ENCODE results near the gene COA8.

DNA sequence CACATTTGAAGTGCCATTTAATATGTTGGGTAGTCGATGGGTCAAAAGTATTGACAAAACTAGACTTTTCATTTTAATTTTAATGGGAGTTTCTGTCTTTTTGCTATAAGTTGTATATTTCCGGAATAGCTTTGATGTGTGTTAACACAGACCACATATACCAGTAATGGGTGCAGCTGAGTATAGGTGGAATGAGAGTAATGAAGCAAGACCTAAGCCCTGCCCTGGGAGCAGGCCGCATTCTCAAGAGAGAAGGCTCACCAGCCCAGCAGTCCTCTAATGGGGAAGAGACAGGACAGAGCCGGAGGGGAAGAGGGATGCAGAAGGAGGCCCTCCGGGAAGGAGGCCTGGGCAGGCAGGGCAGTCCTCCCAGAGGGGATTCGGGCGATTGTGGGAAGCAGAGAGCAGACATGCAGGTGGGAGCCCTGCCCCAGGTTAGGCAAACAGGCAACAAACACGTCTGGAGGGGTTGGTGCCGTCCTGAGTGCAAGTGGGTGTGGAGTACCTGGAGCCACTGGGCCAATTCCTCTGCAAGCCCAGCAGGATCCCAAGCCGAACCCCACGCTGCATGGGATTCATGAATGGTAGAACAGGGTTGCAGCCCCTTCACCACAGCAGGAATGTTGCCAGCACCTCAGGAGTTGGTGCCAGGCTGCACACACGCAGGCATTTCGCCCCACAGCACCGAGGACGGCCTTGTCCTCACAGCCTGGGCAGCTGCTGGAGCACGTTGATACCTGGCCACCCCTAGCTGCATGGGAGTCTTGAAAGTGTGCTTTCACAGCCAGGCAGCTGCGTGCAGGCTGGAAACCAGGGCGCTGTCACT is 48.0 kb upstream of the COA8 start:
- TF ChIP-seq, protein P1, sequence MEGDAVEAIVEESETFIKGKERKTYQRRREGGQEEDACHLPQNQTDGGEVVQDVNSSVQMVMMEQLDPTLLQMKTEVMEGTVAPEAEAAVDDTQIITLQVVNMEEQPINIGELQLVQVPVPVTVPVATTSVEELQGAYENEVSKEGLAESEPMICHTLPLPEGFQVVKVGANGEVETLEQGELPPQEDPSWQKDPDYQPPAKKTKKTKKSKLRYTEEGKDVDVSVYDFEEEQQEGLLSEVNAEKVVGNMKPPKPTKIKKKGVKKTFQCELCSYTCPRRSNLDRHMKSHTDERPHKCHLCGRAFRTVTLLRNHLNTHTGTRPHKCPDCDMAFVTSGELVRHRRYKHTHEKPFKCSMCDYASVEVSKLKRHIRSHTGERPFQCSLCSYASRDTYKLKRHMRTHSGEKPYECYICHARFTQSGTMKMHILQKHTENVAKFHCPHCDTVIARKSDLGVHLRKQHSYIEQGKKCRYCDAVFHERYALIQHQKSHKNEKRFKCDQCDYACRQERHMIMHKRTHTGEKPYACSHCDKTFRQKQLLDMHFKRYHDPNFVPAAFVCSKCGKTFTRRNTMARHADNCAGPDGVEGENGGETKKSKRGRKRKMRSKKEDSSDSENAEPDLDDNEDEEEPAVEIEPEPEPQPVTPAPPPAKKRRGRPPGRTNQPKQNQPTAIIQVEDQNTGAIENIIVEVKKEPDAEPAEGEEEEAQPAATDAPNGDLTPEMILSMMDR (conservative IDR thresholded peaks at IDR 0.05; ENCODE audit: low read depth, low read length) = no peak
- TF ChIP-seq EZH2phosphoT487 (IDR thresholded peaks at IDR 0.05; ENCODE audit: borderline replicate concordance, low read length) (no peak), EZH2 (IDR thresholded peaks at IDR 0.05; ENCODE audit: low read length, unreplicated experiment) (no peak)

Data from PC-3 (cell line).